Measurements from ENCODE around the gene PTDSS2. TPM values are rescaled to one million over a fixed set of nuclear protein-coding genes. Genes with fewer than 3 reads are reported as not detected.

PTDSS2 gene
- total and polyA plus RNA-seq, 10 of the 15 experiments (the other 5 are each of a cell fraction or from before 2014, with no cell fraction given), result 0.39 to 21.1 (median 10.8) TPM

DNA sequence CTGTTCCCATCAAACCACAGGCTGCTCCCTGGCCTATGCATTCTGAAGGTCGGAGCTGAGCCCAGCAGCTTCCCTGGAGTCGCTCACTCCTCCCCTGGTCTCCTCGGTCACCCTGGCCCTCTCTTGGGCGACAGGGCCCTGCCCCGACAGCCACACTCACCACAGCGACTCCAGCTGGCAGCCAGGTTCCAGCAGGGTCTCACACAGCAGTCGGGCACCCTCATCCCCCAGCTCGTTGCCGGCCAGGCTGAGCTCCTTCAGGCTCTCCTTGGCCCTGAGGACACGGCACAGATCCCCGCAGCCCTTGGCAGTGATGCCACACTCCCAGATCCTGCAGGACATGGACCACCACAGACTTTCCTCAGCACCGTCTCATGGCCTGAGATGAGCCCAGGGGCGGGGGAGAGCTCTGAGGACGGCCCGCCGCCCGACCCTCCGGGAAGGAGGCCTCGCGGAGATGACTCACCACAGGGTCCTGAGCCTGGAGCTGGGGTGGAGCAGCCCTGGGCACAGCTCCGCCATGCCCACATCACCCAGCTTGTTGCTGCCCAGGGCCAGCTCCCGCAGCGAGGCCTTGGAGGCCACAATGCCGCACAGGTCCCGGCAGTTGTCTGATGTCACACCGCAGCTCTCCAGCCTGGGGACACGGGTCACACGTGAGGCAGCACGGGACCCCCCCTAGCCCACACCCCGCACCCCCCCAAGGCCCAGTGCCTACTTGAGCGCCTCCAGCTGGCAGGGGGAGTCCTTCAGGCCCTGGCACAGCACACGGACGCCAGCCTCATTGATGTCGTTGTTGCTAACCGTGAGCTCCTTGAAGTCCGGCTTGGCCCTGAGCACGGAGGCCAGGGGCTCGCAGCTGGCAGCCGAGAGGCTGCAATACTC, 48.5 kb downstream of the PTDSS2 start:
- Histone ChIP-seq H3K79me2 (ENCODE audit: control insufficient read depth, insufficient read depth, low read length) (peaks cover 6% of the 10 kb centered on the region), H3K4me2 (ENCODE audit: control insufficient read depth, insufficient read depth) (no peak overlapping the region), H3K4me3 (no peak overlapping the region), H3K9me3 (replicated peaks; ENCODE audit: control insufficient read depth, insufficient read depth, low read length) (no peaks in the 10 kb centered on the region; the same call in 2 of the 3 replicates), H3K27ac (ENCODE audit: control insufficient read depth, insufficient read depth) (no peak overlapping the region), H3K9ac (ENCODE audit: control insufficient read depth, insufficient read depth, low read length) (no peak overlapping the region), H3K4me1 (ENCODE audit: control insufficient read depth, insufficient read depth, low read length) (peaks cover 12% of the 10 kb centered on the region), H3K27me3 (replicated peaks in 1 of 2; ENCODE audit: control insufficient read depth in 2 of 2, insufficient read depth in 2 of 2, low read length in 1 of 2) (no peaks in the 10 kb centered on the region), H4K20me1 (ENCODE audit: control insufficient read depth, insufficient read depth) (no peaks in the 10 kb centered on the region), H3K36me3 (ENCODE audit: control insufficient read depth in 2 of 2, insufficient read depth in 2 of 2, low read length in 1 of 2) (peaks cover 25 to 51% of the 10 kb centered on the region in 2 experiments), H2AFZ (ENCODE audit: control insufficient read depth, low read depth, low read length) (no peak overlapping the region)
- SMC1A ChIA-PET (ENCODE audit: uncharacterized antibody, unreplicated experiment), result no interaction called here
- DNase-seq (ENCODE audit: low read depth, low spot score), result no peak
- ATAC-seq, result no peak
- in situ Hi-C loops (cut with MboI), result no loop called here
- CTCF ChIA-PET, result no interaction called here
- RAD21 ChIA-PET (ENCODE audit: unreplicated experiment), result no interaction called here
- TF ChIP-seq, protein P1, sequence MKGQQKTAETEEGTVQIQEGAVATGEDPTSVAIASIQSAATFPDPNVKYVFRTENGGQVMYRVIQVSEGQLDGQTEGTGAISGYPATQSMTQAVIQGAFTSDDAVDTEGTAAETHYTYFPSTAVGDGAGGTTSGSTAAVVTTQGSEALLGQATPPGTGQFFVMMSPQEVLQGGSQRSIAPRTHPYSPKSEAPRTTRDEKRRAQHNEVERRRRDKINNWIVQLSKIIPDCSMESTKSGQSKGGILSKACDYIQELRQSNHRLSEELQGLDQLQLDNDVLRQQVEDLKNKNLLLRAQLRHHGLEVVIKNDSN (IDR thresholded peaks at IDR 0.05; ENCODE audit: borderline replicate concordance, extremely low read length, insufficient read depth, low read depth, low read length), result no peak
- TF ChIP-seq POLR2A (IDR thresholded peaks at IDR 0.05; ENCODE audit: low read depth, low read length), result 0 out of 2 replicates have a peak, but pooled peaks have one; percentile 49
- POLR2A ChIA-PET, result interaction anchor here (0.6 kb wide), 1 partner anchor 157 kb away, joined by 3 read pairs; no protein-coding TSS in a partner anchor
- 97% methylated on average over 38 of the region's 39 CpGs for WGBS (ENCODE audit: insufficient coverage, insufficient replicate concordance, low lambda C conversion rate, missing lambda C conversion rate)
- BruUV-seq (replicated peaks), result no TSS peak
- no peak for FAIRE-seq
- intact Hi-C loops (cut with micrococcal nuclease; ENCODE audit: unreplicated experiment), result no loop called here

Data from GM12878 (cell line).